DND-41 (cell line): Measurements from ENCODE around the gene TMEM115.

Experiments used
- EZH2 ChIP-seq: IDR thresholded peaks from 3 replicates; pipeline ENCODE4 v1.6.1; 2012; ENCODE audit warnings: borderline replicate concordance, low read depth, mild to moderate bottlenecking, moderate library complexity, low read length, inconsistent platforms; ENCODE audit not compliant: severe bottlenecking
- TF ChIP-seq, protein P1 (sequence below): IDR thresholded peaks from 2 replicates; pipeline ENCODE4 v1.5.1; 2012; ENCODE audit warnings: borderline replicate concordance, low read length, moderate library complexity, mild to moderate bottlenecking; ENCODE audit not compliant: poor library complexity, severe bottlenecking; ENCODE audit errors: extremely low read depth

- no peak for TF ChIP-seq EZH2
- TF ChIP-seq, protein P1, sequence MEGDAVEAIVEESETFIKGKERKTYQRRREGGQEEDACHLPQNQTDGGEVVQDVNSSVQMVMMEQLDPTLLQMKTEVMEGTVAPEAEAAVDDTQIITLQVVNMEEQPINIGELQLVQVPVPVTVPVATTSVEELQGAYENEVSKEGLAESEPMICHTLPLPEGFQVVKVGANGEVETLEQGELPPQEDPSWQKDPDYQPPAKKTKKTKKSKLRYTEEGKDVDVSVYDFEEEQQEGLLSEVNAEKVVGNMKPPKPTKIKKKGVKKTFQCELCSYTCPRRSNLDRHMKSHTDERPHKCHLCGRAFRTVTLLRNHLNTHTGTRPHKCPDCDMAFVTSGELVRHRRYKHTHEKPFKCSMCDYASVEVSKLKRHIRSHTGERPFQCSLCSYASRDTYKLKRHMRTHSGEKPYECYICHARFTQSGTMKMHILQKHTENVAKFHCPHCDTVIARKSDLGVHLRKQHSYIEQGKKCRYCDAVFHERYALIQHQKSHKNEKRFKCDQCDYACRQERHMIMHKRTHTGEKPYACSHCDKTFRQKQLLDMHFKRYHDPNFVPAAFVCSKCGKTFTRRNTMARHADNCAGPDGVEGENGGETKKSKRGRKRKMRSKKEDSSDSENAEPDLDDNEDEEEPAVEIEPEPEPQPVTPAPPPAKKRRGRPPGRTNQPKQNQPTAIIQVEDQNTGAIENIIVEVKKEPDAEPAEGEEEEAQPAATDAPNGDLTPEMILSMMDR = no peak
Measured at GRCh38 chr3:50341996-50342650, 17.2 kb downstream of the TMEM115 start.
